GM18519 (cell line): ENCODE measurements around the gene CAMK4.
A peak's percentile ranks its signal among the peaks of the same experiment; 100 is the strongest.

Experiments used
- ATAC-seq: cut with Tn5 transposase; IDR thresholded peaks from one replicate; pipeline ENCODE4 v1.9.1; 2021; ENCODE audit warnings: mild to moderate bottlenecking, moderate library complexity; ENCODE audit not compliant: unreplicated experiment, low FRiP score

CAMK4 gene

DNA sequence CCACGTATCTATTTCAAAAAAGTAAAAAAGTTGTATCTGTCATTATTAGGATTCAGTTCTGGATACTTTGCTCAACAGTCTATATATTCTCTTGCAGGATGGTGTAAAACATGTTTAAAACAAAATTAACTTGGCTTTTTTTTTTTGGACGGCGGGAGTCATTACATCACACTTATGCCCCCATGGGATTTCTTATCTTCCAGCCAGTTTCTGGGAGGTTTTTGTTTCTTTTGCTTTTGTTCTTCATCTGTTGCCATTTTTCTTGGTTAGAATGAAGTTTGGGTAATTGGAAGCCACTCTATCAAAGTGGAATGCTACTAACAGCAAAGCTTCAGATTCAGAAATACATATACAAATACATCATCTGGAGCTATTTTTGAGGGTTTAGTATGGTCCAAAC is 289.9 kb downstream of the CAMK4 start:
- no peak for ATAC-seq

GRCh38 chr5:111517853-111518501 is 293.8 kb downstream of the CAMK4 start:
- no peak for ATAC-seq

GRCh38 chr5:111518777-111519176 is 294.6 kb downstream of the CAMK4 start:
- no peak for ATAC-seq

- no peak for ATAC-seq
Measured at GRCh38 chr5:111520908-111521307, 296.7 kb downstream of the CAMK4 start.

- no peak for ATAC-seq
Measured at GRCh38 chr5:111528056-111528455, 303.9 kb downstream of the CAMK4 start.

DNA sequence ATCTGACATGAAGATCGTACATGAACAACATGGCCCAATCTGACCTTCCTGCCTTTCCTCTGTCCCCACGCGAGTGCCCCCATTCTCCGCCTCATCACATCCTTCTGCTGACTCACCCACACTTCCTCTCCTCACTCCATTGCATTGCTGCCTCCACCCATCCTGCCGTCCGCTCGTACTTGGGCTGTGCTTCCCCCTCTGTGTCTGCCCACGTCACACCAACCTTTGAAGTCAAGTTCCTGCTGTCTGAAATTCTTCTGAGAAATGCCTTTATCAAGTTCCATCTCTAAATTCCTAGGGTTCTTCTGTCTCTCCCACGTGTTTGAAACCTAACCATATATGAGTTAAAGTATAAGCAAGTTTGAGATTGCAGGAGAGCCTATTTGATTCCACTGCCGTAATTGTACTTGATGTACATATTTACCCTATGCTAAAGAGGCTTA is 306.1 kb downstream of the CAMK4 start:
- peak; percentile 85 for ATAC-seq

GRCh38 chr5:111532886-111533582 is 308.9 kb downstream of the CAMK4 start:
- no peak for ATAC-seq

DNA sequence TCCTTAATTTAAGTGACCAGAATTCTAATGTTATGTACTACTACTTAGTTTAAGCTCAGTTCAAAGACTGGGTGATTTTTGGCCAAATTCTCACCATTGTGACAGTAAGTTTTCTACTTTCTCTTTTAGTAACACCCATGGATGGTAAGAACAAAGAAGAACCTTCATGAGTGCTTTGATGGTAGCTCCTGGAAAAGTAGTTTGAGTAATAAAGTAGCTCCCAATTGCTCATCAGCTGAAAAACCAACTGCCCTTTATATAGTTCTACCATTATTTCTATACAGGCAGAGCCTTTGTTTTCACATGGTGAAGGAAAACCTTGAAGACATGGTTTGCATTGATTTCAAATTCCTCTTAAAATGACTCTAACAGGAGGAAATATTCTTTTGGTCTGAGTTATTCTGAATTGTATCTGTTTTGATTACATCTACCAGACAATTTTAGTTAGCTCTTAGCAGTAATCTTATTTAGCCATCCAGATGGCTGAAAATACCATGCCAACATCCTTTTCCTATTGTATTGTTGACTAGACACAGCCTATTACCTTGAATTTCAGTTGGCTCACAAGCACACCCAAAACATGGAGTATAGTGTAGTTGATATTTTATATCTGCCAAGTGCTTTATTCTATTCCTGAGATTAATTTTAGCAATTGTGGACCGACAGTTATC is 311.8 kb downstream of the CAMK4 start:
- ATAC-seq: no peak

GRCh38 chr5:111537141-111538024 is 313.2 kb downstream of the CAMK4 start:
- ATAC-seq: no peak
